Keratinocyte (primary cell): Measurements from ENCODE around the gene SYT9. TPM values are rescaled to one million over a fixed set of nuclear protein-coding genes. Genes with fewer than 3 reads are reported as not detected.

ENCODE experiments used
- DNase-seq: peaks from one replicate; pipeline ENCODE4 v3.0.0-alpha.2; 2011; ENCODE audit warnings: low read depth, missing footprints, low spot score
- FAIRE-seq: peaks from 2 replicates; lab custom pipeline; 2011; peaks lifted over from hg19 to GRCh38; lab: Jason Lieb, UNC
- H2AFZ ChIP-seq: 2 replicates; pipeline ENCODE4 v1.6.0; 2012; ENCODE audit warnings: low read length, control low read depth, inconsistent platforms; ENCODE audit not compliant: control insufficient read depth
- H3K27ac ChIP-seq: 2 replicates; pipeline ENCODE4 v1.5.1; 2011; ENCODE audit warnings: low read length; ENCODE audit not compliant: control insufficient read depth, insufficient read depth
- H3K27me3 ChIP-seq: 3 replicates; pipeline ENCODE4 v1.6.0; 2011; ENCODE audit warnings: low read length; ENCODE audit not compliant: control insufficient read depth, insufficient read depth; ENCODE audit errors: extremely low read depth
- H3K36me3 ChIP-seq, 2 experiments: 2 replicates in 1 of 2; 3 replicates in 1 of 2; pipeline ENCODE4 v1.5.1; 2011; ENCODE audit warnings: low read length in 2 of 2, mild to moderate bottlenecking in 1 of 2; ENCODE audit not compliant: control insufficient read depth in 2 of 2, insufficient read depth in 2 of 2; ENCODE audit errors: extremely low read depth in 1 of 2
- H3K4me1 ChIP-seq: 3 replicates; pipeline ENCODE4 v1.5.1; 2011; ENCODE audit warnings: low read length; ENCODE audit not compliant: control insufficient read depth, insufficient read depth; ENCODE audit errors: extremely low read depth
- H3K4me2 ChIP-seq: 3 replicates; pipeline ENCODE4 v1.6.0; 2011; ENCODE audit warnings: low read depth, low read length; ENCODE audit not compliant: control insufficient read depth, insufficient read depth; ENCODE audit errors: extremely low read depth
- H3K4me3 ChIP-seq, 3 experiments: fragments of 200-600 bp in 1 of 3; sonication (generic) in 1 of 3; 2 replicates in 2 of 3; 3 replicates in 1 of 3; pipeline ENCODE4 v1.5.1; 2011 to 2016; ENCODE audit warnings: low read length in 3 of 3, mild to moderate bottlenecking in 3 of 3, control low read depth in 2 of 3, inconsistent platforms in 1 of 3, low read depth in 1 of 3, mixed read lengths in 1 of 3, mixed run types in 1 of 3, moderate library complexity in 1 of 3; ENCODE audit not compliant: control insufficient read depth in 2 of 3, insufficient read depth in 2 of 3; ENCODE audit errors: extremely low read depth in 1 of 3
- H3K79me2 ChIP-seq: 2 replicates; pipeline ENCODE4 v1.6.0; 2012; ENCODE audit warnings: low read length; ENCODE audit not compliant: control insufficient read depth, insufficient read depth
- H3K9ac ChIP-seq: 3 replicates; pipeline ENCODE4 v1.6.0; 2011; ENCODE audit warnings: low read length; ENCODE audit not compliant: control insufficient read depth, insufficient read depth; ENCODE audit errors: extremely low read depth
- H3K9me1 ChIP-seq: 3 replicates; pipeline ENCODE4 v1.6.0; 2011; ENCODE audit warnings: low read length; ENCODE audit not compliant: control insufficient read depth, insufficient read depth; ENCODE audit errors: extremely low read depth
- H3K9me3 ChIP-seq: 2 replicates; pipeline ENCODE4 v1.5.1; 2012; ENCODE audit warnings: low read depth, low read length; ENCODE audit not compliant: control insufficient read depth
- H4K20me1 ChIP-seq: 3 replicates; pipeline ENCODE4 v1.6.0; 2011; ENCODE audit warnings: low read length; ENCODE audit not compliant: control insufficient read depth, insufficient read depth; ENCODE audit errors: extremely low read depth
- CTCF ChIP-seq, 3 experiments: IDR thresholded peaks in 1 of 3; conservative IDR thresholded peaks in 1 of 3; optimal IDR thresholded peaks in 1 of 3; 2 replicates in 2 of 3; 3 replicates in 1 of 3; pipeline versions ENCODE3 to v1.5.1; 2011; ENCODE audit warnings: low read length in 3 of 3, mild to moderate bottlenecking in 3 of 3, moderate library complexity in 2 of 3, control low read depth in 1 of 3, inconsistent platforms in 1 of 3; ENCODE audit not compliant: insufficient read depth in 2 of 3; ENCODE audit errors: extremely low read depth in 1 of 3
- EZH2 ChIP-seq: IDR thresholded peaks from one replicate; pipeline ENCODE4 v1.6.1; 2012; ENCODE audit warnings: inconsistent platforms, mild to moderate bottlenecking, low read length, moderate library complexity
- dilution Hi-C: fragments of 300-500 bp; cut with MboI; formaldehyde crosslinking; loops from one replicate; pipeline ENCODE4 v1.7.0; 2020; ENCODE audit warnings: low sequenced_read_pairs; ENCODE audit not compliant: extremely low pct_ligation_motif_present
- polyA plus RNA-seq, 5 experiments: library from polyadenylated mRNA; depleted of rRNA in 3 of 5; stranded (reverse) in 3 of 5; stranded (forward) in 1 of 5; unstranded in 1 of 5; fragments of >200 nt; gene quantifications; 1 replicate in 1 of 5; 2 replicates in 3 of 5; 3 replicates in 1 of 5; pipeline versions ENCODE4 v1.2.1 to v1.2.3, GENCODE V29; 2011 to 2012; ENCODE audit warnings: missing spikeins in 2 of 5, low read depth in 1 of 5, low replicate concordance in 1 of 5

Gene SYT9
- polyA plus RNA-seq, 1 donor (not counting 4 experiments of a cell fraction or from before 2014, with no cell fraction given): not detected

- H3K9me1 ChIP-seq: no peaks in the 10 kb centered on the region
- H3K27ac ChIP-seq: no peak overlapping the region
- H3K79me2 ChIP-seq: no peaks in the 10 kb centered on the region
- no peaks in the 10 kb centered on the region for H3K27me3 ChIP-seq
- TF ChIP-seq EZH2 (no peak), CTCF (optimal IDR thresholded peaks at IDR 0.05 in 1 of 3, IDR thresholded peaks at IDR 0.05 in 1 of 3, conservative IDR thresholded peaks at IDR 0.05 in 1 of 3; ENCODE audit: extremely low read depth in 1 of 3, insufficient read depth in 2 of 3, low read length in 3 of 3) (no peak)
- no peak for DNase-seq
- peaks cover 0 to 1% of the 10 kb centered on the region in 2 experiments for H3K36me3 ChIP-seq
- H3K4me1 ChIP-seq: peaks cover 7% of the 10 kb centered on the region
- H3K4me3 ChIP-seq: no peak overlapping the region
- H2AFZ ChIP-seq: no peak overlapping the region
- no peak overlapping the region for H3K9ac ChIP-seq
- no peak for FAIRE-seq
- no peaks in the 10 kb centered on the region for H3K9me3 ChIP-seq
- no peaks in the 10 kb centered on the region for H4K20me1 ChIP-seq
- no peak overlapping the region for H3K4me2 ChIP-seq
- dilution Hi-C loops: no loop called here
Measured at GRCh38 chr11:7508087-7508486, 256.4 kb downstream of the SYT9 start.

- H3K27ac ChIP-seq: no peak overlapping the region
- no peak for DNase-seq
- H3K9me3 ChIP-seq: no peaks in the 10 kb centered on the region
- no peaks in the 10 kb centered on the region for H3K79me2 ChIP-seq
- H3K9me1 ChIP-seq: no peaks in the 10 kb centered on the region
- H3K4me1 ChIP-seq: peaks cover 14% of the 10 kb centered on the region
- no peak overlapping the region for H3K4me2 ChIP-seq
- peaks cover 4% of the 10 kb centered on the region for H3K27me3 ChIP-seq
- no peak overlapping the region for H3K9ac ChIP-seq
- no peak overlapping the region for H3K4me3 ChIP-seq
- no peak for TF ChIP-seq CTCF (optimal IDR thresholded peaks at IDR 0.05 in 1 of 3, IDR thresholded peaks at IDR 0.05 in 1 of 3, conservative IDR thresholded peaks at IDR 0.05 in 1 of 3; ENCODE audit: extremely low read depth in 1 of 3, insufficient read depth in 2 of 3, low read length in 3 of 3)
- TF ChIP-seq EZH2: no peak
- no peak for FAIRE-seq
- H4K20me1 ChIP-seq: no peaks in the 10 kb centered on the region
- H3K36me3 ChIP-seq: no peaks in the 10 kb centered on the region
- no peak overlapping the region for H2AFZ ChIP-seq
- dilution Hi-C loops: no loop called here
Measured at GRCh38 chr11:7509966-7510365, 258.3 kb downstream of the SYT9 start.
